Hematopoietic multipotent progenitor cell treated with erythropoietin and hydrocortisone succinate and interleukin-3 and kit ligand, for 17 days (in vitro differentiated cells): ENCODE results near the gene CCDC186.

Experiments used
- DNase-seq: peaks from one replicate; pipeline ENCODE4 v3.0.0-alpha.2; 2015; ENCODE audit warnings: low spot score

Gene CCDC186

DNA sequence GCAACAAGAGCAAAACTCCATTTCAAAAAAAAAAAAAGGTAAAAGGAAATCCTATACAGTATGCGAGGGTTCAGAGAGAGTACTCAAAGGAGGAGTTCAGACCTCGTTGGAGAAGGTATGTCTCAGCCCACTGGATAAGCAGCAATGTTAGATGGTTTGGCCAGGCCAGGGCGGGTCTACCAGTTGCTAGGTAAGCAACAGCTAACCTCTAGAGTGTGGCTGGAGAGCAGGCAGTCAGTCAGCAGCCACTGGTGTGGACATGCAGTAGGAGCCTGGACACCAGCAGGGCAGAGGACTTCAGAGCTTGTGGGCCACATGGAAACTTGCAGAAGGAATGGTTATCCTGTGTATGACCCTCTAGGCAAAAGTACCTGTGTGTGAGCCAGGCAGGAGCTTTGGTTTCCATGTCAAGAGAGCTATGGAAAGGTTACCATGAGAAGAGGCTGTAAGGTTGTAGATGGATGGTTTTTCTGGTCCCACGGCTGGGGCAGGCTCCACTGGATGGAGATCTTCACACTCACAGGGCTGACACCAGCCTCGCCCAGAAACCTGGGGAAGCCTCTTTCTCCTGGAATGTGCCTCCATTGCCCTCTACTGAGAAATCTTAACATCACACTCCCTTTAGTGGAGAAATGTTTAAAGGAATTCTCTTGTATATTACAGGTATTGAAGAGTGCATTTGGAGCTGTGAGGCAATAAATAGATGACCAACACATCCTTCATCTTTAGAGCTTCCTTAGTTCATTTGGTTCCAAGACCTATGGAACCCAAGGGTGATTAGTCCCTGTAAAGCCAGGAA, 63.6 kb downstream of the CCDC186 start:
- DNase-seq: no peak

- no peak for DNase-seq
These were observed 70.7 kb downstream of the CCDC186 start for GRCh38 chr10:114103284-114103683.

GRCh38 chr10:114102256-114102655, 71.7 kb downstream of the CCDC186 start:
- DNase-seq: no peak

GRCh38 chr10:114100848-114101741, 72.9 kb downstream of the CCDC186 start:
- no peak for DNase-seq

DNA sequence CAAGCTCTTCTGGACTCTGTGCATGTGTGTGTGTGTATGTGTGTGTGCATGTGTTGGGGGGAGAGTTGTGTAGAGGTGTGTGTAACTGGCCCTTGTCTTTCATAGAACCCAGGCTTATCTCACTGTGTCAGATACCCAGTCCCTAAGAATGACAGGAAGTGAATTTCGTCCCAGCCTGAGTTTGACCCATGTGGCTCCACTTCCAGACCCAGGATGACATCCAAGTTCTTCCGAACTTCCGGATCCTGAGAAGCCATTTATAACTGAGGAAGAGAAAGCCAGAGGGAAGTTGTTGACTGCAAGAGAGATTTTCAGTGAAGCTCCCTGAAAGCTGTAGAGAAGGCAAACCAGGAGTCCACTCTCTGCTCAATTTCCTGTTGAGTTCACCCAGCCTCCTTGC, 77.1 kb downstream of the CCDC186 start:
- DNase-seq: no peak

DNA sequence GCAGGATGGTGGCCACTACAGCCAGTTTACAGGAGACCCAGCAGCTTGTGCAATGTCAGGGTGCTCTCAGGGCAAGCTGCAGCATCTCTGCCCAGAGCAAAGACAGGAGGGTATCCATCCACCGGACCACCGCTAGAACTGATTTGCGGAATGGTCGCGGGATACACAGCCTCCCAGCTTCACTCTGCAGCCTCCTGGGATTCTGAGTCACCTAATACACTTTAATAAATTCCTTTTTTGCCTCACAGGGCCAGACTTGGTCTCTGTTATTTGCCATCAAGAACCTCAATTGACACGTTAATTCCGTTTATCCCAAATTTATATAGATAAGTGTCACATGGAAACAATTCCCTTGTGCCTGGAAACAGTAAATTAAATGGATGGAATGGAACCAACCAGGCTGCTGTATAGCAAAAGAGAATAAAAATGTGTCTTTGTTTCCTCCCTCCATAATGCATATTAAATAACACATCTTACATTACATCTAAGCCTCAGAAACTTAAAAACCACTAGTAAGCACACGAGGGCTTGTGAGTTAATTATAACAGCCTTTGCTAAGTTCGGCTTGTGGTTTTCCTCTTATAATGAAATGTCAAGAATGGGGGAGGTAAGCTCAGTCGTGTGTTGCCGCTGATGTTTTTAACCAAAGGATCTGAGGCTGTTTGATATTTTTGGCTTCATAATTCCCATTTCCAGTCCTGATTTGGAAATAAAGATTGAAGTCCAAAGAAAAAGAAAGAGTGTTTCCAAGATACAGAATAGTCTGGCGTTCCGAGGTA, 78.3 kb downstream of the CCDC186 start:
- DNase-seq: no peak

- DNase-seq: no peak
These were observed 79.2 kb downstream of the CCDC186 start for GRCh38 chr10:114094795-114095194.

GRCh38 chr10:114087655-114088054, 86.3 kb downstream of the CCDC186 start:
- no peak for DNase-seq

GRCh38 chr10:114087255-114087654, 86.7 kb downstream of the CCDC186 start:
- DNase-seq: no peak

DNA sequence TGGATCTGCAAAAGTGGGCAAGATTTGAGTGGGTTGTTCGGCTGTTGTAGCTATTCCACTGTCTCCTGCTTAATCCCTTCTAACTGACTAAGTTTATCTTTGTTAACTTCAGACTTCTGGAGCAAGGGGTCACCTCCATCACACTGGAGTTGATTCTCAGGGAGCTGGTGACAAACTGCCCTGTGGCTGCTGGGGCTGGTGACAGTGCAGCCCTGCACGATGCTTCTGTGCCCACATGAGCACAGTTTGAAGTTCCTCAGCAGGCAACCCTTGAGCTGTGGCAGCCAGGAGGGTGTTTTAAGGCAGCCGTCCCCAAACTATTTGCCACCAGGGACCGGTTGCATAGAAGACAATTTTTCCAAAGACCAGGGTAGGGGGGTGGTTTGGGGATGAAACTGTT, 89.8 kb downstream of the CCDC186 start:
- no peak for DNase-seq

GRCh38 chr10:114083040-114083439, 91.0 kb downstream of the CCDC186 start:
- DNase-seq: no peak

- no peak for DNase-seq
These were observed 92.0 kb downstream of the CCDC186 start for GRCh38 chr10:114081911-114082583.

DNA sequence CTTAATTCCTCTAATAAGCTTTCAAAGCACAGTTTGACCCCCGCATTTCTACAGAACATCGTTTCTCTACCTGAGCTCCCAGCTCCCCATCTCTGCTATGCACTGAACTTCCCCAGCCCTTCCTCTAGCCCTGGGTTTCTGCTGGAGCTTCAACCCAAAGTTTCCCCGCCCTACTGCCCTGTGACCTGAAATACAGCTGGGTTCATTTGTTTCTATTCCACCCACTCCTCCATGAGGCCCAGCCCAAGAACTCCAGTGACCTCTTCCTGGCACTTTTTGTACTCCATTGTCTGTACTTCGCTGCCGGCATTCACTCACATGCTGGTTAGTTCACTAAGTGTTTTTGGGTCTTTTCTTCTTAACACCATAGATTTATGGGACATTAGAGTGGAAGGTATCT, 94.6 kb downstream of the CCDC186 start:
- DNase-seq: no peak

DNA sequence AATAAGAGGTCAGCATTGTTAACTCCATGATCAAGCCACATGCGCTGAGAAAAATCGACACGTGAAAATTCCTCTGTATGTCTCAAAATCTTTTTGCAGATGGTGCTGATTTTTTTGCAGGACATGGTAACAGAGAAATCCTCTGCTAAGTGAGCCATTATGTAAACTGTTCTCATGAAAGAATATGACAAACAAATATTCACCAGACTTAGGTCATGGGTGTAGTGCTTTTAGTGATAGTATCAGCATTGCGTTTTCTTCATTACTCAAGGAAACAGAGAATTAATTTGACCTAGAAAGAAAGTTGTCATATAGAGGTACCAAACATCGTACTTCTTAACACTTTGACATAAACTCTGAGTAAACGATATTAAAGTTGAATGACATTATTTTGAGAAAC, 95.7 kb downstream of the CCDC186 start:
- DNase-seq: no peak

DNA sequence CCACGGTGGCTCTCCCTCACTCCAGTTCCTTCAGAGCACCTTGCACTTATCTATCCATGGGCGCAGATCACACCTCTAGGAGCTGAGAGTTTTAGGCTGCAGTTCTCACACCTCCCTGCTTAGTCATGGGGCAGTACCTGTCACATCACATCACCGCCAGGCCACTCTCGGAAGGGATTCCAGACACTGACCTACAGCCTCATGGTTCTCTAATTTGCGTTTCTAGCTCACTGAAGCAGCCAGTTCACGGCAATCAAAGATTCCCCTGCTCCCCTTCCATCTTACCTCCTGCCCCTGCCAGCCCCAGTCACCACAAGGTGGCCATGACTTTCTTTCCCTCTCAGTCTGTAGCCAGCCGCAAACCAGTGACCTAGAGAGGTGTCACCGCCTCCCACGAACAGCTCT, 96.2 kb downstream of the CCDC186 start:
- no peak for DNase-seq

DNA sequence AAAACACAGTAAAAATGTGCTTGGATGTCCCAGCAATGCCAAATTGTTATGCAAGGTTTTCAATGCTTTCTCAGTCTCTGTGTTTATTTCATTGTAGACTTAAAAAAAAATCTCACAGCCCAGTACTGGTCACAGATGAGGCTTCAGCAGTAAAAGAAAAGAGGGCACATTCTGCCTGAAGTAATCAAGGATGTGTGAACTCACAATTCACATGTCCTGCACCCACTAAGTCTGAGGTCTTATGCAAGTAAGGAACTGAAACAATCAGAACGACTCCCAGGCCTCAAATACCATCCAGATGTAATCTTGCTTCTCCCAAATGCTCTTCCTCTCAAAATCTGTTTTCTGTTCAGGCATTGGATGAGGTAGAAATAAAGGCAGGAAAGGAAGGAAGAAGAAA, 96.7 kb downstream of the CCDC186 start:
- DNase-seq: no peak

GRCh38 chr10:114075093-114075492, 98.9 kb downstream of the CCDC186 start:
- no peak for DNase-seq

- DNase-seq: no peak
These were observed 100.4 kb downstream of the CCDC186 start for GRCh38 chr10:114073395-114074186.

DNA sequence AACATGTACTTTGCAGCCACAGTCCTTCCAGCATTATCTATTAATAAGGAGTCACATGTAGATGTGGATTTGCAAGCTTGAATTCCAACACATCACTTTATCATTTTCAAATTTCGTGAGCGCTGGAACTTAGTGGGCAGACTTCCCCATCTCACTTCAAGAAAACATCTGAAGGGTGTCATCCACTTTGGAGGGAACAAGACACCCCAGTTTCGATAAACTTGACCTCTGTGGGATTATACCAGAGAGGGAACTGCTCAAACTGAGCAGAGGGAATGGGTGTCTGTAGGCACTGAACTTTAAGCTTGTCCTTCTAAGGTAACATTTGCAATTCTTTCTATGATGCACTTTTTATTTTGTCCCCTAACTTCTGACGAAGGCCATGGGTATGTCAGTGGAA, 102.8 kb downstream of the CCDC186 start:
- no peak for DNase-seq
